Measurements from ENCODE around the gene ABLIM2. TPM values are rescaled to one million over a fixed set of nuclear protein-coding genes. Genes with fewer than 3 reads are reported as not detected.

Gene ABLIM2
- total RNA-seq, 2 donors from 2014 or later = 2.6 to 7.3 TPM

GRCh38 chr4:8019396-8020365 is 138.9 kb downstream of the ABLIM2 start:
- Histone ChIP-seq H3K27me3 (replicated peaks; ENCODE audit: insufficient read depth) (no peaks in the 10 kb centered on the region), H3K36me3 (no peaks in the 10 kb centered on the region), H3K27ac (no peak overlapping the region), H3K9me3 (no peaks in the 10 kb centered on the region), H3K4me3 (no peak overlapping the region), H3K4me1 (replicated peaks) (no peaks in the 10 kb centered on the region)
- DNase-seq (ENCODE audit: low spot score) = peak; percentile 20
- TF ChIP-seq CTCF (IDR thresholded peaks at IDR 0.05) (no peak), POLR2AphosphoS5 (IDR thresholded peaks at IDR 0.05) (no peak), POLR2A (IDR thresholded peaks at IDR 0.05) (no peak)
- 61% methylated on average over 24 of the region's 24 CpGs for WGBS
- intact Hi-C loops (cut with DNase I) = no loop called here

GRCh38 chr4:8016527-8016926 is 142.1 kb downstream of the ABLIM2 start:
- Histone ChIP-seq H3K36me3 (no peaks in the 10 kb centered on the region), H3K4me1 (replicated peaks) (no peaks in the 10 kb centered on the region), H3K27me3 (replicated peaks; ENCODE audit: insufficient read depth) (no peaks in the 10 kb centered on the region), H3K27ac (no peak overlapping the region), H3K4me3 (no peak overlapping the region), H3K9me3 (no peaks in the 10 kb centered on the region)
- intact Hi-C loops (cut with DNase I) = no loop called here
- no peak for DNase-seq (ENCODE audit: low spot score)
- WGBS = 77% methylated on average over 12 of the region's 12 CpGs
- TF ChIP-seq CTCF (IDR thresholded peaks at IDR 0.05) (no peak), POLR2AphosphoS5 (IDR thresholded peaks at IDR 0.05) (no peak)

GRCh38 chr4:8015512-8015911 is 143.1 kb downstream of the ABLIM2 start:
- Histone ChIP-seq H3K9me3 (no peaks in the 10 kb centered on the region), H3K4me3 (no peak overlapping the region), H3K27me3 (replicated peaks; ENCODE audit: insufficient read depth) (no peaks in the 10 kb centered on the region), H3K27ac (no peak overlapping the region), H3K4me1 (replicated peaks) (no peaks in the 10 kb centered on the region), H3K36me3 (no peaks in the 10 kb centered on the region)
- no peak for TF ChIP-seq POLR2AphosphoS5 (IDR thresholded peaks at IDR 0.05)
- no peak for TF ChIP-seq POLR2A (IDR thresholded peaks at IDR 0.05)
- TF ChIP-seq CTCF (IDR thresholded peaks at IDR 0.05) = no peak
- DNase-seq (ENCODE audit: low spot score) = no peak
- WGBS = 17% methylated on average over 4 of the region's 4 CpGs
- intact Hi-C loops (cut with DNase I) = no loop called here

GRCh38 chr4:8013976-8014726 is 144.5 kb downstream of the ABLIM2 start:
- no peak overlapping the region for H3K4me3 ChIP-seq
- H3K9me3 ChIP-seq = no peaks in the 10 kb centered on the region
- TF ChIP-seq POLR2AphosphoS5 (IDR thresholded peaks at IDR 0.05) (no peak), POLR2A (IDR thresholded peaks at IDR 0.05) (no peak), CTCF (IDR thresholded peaks at IDR 0.05) (no peak)
- no peaks in the 10 kb centered on the region for H3K4me1 ChIP-seq (replicated peaks)
- intact Hi-C loops (cut with DNase I) = no loop called here
- DNase-seq (ENCODE audit: low spot score) = no peak
- no peaks in the 10 kb centered on the region for H3K36me3 ChIP-seq
- 82% methylated on average over 10 of the region's 10 CpGs for WGBS
- no peaks in the 10 kb centered on the region for H3K27me3 ChIP-seq (replicated peaks; ENCODE audit: insufficient read depth)
- H3K27ac ChIP-seq = no peak overlapping the region
